ENCODE data around the gene RNFT2. TPM values are rescaled to one million over a fixed set of nuclear protein-coding genes. Genes with fewer than 3 reads are reported as not detected.

The RNFT2 gene
- total RNA-seq, 2 experiments from 2014 or later, result 15.7 to 16.2 TPM

GRCh38 chr12:116708826-116709756 is 29.0 kb upstream of the RNFT2 start:
- POLR2A ChIA-PET, result interaction anchor here (0.5 to 0.7 kb wide), 2 partner anchors 201 to 274 kb away, joined by 3 to 5 read pairs; no protein-coding TSS in a partner anchor
- CTCF ChIA-PET, result interaction anchor here (0.6 to 1.3 kb wide), 4 partner anchors 9 to 711 kb away, joined by 3 to 5 read pairs (median 4); no protein-coding TSS in a partner anchor

DNA sequence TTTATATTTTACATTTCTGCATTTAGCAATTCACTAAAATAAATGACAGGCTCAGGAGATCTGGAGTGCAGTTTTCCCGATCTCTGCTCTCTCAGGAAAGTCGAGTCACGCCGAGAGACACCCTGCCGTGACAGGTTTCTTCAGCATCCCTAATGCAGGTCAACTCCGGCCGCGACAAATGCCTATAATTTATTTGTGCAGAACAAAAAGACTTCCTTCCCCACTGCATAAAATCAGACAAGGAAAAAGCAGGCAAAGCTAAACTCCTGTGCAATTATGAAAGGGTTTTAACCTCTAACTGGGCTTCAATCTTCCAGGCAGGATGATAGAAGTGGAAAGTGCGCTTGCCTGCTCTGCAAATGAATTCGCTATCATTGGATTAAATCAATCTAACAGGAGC is 28.3 kb upstream of the RNFT2 start:
- POLR2A ChIA-PET, result no interaction called here

GRCh38 chr12:116710370-116711150 is 27.6 kb upstream of the RNFT2 start:
- ChIA-PET POLR2A (no interaction called here), CTCF (no interaction called here)

More for the DNA sequence above, 28.3 kb upstream of the RNFT2 start:
- CTCF ChIA-PET, result interaction anchor here (0.6 to 1.3 kb wide), 3 partner anchors 411 to 712 kb away, joined by 3 to 5 read pairs (median 5); no protein-coding TSS in a partner anchor

- POLR2A ChIA-PET, result no interaction called here
- CTCF ChIA-PET, result no interaction called here
Observed at GRCh38 chr12:116712458-116713303, 25.4 kb upstream of the RNFT2 start.

GRCh38 chr12:116713527-116713926 is 24.6 kb upstream of the RNFT2 start:
- ChIA-PET CTCF (no interaction called here), POLR2A (no interaction called here)

- ChIA-PET CTCF (interaction anchor here (0.6 kb wide), 1 partner anchor 22 kb away, joined by 3 read pairs; no protein-coding TSS in a partner anchor), POLR2A (no interaction called here)
Observed at GRCh38 chr12:116714175-116714574, 23.9 kb upstream of the RNFT2 start.

DNA sequence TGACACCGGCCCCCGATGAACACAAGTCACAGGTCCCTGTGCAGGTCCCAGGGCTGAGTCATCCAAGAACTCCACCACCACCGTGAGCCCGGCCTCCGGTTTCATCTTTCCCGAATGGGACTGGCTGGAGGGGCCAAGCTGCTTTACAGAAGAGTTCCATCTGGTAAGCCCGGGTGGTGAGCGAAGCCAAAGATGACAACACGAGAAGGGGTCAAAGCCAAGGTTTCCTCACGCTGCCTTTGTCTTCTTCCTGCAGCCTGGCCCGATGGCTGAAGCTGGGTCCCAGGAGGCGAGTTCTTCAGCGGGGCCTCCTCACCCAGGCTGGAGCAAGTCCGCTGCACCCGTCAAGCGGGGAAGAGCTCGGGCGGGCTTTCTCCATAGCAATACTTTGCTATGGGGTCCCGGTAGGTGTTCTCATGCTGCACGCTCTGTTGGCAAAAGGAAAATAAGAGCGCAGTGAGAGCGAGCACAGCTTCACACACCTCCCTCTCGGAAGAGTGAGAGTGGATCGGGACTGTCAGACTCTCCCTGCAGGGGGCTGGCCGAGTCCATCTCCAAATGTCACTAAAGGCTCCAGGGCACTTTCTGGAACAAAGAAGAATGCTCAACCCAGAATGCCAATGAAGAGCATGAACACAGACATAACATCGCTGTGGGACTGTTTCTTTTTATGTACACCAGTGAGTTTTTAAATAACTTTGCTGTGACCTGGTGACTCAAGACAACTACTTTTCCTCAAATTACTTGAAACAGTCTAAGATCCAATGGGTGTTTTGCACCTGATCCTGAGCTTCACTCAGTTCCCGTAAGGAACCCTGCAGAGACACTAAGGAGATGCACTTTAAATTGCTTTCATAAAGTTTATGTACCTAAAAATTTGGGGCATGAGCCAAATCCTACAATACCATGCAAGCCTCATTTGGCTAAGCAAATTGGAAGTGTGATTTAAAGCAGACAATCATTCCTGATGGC is 20.4 kb upstream of the RNFT2 start:
- ChIA-PET POLR2A (no interaction called here), CTCF (interaction anchor here (1.1 kb wide), 1 partner anchor 42 kb away, joined by 3 read pairs; no protein-coding TSS in a partner anchor)

DNA sequence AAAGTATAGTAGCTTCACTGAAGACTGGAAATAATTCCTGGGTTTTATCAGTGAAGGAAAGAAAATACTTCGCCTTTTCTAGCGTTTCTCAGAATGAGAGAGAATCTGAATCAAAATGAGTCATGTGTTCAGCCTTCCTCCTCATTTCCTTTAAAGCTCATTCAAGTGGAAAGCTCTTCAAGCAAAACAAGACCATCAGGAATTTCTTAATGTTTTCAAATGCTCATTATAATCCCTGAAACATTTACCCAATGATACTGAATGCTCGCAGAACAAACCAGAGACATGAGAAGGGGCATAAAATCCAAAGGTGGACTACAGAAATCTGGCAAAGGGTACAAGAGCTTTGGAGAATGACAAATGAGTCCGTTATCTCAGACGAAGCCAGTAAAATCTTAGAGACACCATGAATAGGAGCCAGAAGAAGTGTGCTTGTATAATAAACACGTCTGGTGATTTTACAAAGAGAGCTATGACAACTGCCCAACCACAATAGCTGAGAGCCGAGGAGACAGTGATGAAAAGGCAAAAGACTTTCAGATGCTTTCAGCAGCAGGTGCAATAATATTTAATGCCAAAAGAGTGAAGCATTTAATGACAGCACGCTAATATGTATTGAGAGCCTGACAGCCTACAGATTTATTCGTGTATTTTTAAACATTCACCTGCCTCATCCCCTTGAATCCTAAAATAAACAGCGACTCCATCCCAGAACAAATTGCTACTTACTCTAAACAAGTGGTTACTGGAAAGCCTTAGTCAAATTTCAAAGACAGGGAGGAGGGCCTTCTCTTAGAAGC is 19.3 kb upstream of the RNFT2 start:
- ChIA-PET POLR2A (no interaction called here), CTCF (interaction anchor here (1.0 to 1.1 kb wide), 2 partner anchors 15 to 41 kb away, joined by 3 read pairs; no protein-coding TSS in a partner anchor)

DNA sequence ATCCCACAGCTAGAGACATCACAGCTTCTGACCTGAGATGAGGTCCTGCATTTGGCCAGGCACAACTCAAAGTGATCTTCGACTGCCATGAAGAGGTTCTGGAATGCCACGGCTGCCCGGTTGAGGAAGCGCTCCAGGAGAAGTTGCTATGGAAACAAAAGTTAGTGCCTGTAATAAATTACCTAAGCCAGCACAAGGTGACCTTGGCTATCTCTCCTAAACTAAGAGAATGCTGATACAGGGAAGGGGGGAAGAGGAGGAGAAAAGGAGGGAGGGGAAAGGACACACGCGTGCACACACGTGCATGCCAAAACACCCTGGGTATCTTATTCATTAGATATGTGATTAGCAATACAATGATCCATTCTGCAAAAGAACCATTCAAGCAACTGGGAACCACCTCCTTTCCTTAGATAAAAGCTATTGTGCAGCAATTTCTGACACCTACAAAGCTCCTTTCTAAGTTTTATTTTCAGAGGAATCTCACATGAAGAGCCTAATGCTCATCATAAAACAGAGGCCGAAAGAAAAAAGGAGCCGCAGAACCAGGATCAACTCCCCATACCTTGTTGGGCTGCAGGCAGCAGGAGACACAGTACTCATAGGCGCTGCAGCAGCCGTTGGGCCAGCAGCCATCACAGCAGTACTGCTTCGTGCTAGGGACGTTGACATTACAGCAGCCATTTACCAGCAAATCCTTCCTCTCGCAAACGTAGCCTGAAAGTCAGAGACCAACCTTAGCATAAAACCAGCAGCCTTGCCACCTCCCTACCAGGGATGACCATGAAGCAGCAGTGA is 18.2 kb upstream of the RNFT2 start:
- ChIA-PET CTCF (interaction anchor here (1.0 kb wide), 1 partner anchor 16 kb away, joined by 3 read pairs; no protein-coding TSS in a partner anchor), POLR2A (no interaction called here)

- ChIA-PET POLR2A (no interaction called here), CTCF (interaction anchor here (1.0 kb wide), 1 partner anchor 160 kb away, joined by 3 read pairs; no protein-coding TSS in a partner anchor)
Observed at GRCh38 chr12:116722245-116722644, 15.9 kb upstream of the RNFT2 start.

- POLR2A ChIA-PET, result no interaction called here
- CTCF ChIA-PET, result no interaction called here
Observed at GRCh38 chr12:116726694-116727093, 11.4 kb upstream of the RNFT2 start.

GRCh38 chr12:116727261-116727660 is 10.9 kb upstream of the RNFT2 start:
- POLR2A ChIA-PET, result no interaction called here
- CTCF ChIA-PET, result no interaction called here

DNA sequence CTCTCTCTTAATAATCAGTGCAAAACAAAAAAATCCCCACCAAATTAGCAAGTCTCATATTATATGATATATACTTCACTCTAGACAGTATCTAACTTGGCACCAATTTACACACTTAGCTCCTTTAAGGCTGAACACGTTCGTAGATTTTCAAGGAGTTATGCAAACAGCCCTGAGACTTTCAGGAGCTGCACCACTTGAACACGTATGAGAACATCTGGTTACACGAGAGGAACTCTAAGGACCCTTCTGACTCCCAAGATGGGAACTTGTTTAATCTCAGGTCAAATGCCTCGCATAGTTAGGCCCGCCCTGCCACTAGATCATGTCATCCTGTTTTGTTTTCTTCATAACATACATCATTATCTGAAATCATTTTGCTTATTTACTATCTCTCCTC is 10.2 kb upstream of the RNFT2 start:
- CTCF ChIA-PET, result no interaction called here
- POLR2A ChIA-PET, result no interaction called here

GRCh38 chr12:116731801-116732200 is 6.3 kb upstream of the RNFT2 start:
- ChIA-PET CTCF (interaction anchor here (1.6 kb wide), 1 partner anchor 455 kb away, joined by 4 read pairs; no protein-coding TSS in a partner anchor), POLR2A (no interaction called here)

DNA sequence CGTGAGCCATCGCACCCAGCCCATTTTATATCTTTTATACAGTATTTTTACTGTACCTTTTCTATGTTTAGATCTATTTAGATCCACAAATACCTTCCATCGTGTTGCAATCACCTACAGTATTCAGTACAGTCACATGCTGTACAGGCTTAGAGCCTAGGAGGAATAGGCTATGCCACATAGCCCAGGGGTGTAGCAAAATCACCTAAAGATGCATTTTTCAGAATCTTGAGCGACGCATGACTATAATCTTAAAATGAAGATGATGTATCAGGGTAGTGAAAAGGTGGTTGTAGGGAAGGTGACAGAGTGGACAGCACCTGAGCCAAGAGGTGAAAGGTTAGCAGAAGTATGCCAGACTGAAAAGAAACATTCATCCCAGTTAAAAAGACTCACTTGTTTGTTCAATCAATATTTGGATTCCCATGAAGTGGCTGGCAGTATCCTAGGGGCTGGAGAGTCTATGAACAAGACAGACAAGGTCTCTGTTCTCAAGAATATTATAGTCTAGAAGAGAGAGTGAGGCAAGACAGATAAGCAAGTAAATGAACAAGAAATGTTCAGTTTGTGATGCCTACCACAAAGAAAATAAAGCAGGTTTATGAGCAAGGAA is 3.9 kb upstream of the RNFT2 start:
- CTCF ChIA-PET, result no interaction called here
- POLR2A ChIA-PET, result no interaction called here

- POLR2A ChIA-PET, result no interaction called here
- CTCF ChIA-PET, result interaction anchor here (1.2 kb wide), 1 partner anchor 9 kb away, joined by 3 read pairs; no protein-coding TSS in a partner anchor
Observed at GRCh38 chr12:116735084-116735483, 3.0 kb upstream of the RNFT2 start.
